Measurements from ENCODE around the gene ARL6IP5. TPM values are rescaled to one million over a fixed set of nuclear protein-coding genes. Genes with fewer than 3 reads are reported as not detected.

Gene ARL6IP5
- total RNA-seq, 2 experiments from 2014 or later, result 179 to 182 TPM

- Mint-ChIP-seq H3K36me3 (ENCODE audit: low read depth) (no peaks in the 10 kb centered on the region), H3K27ac (no peak overlapping the region), H3K4me1 (peaks cover 5% of the 10 kb centered on the region), H3K4me3 (no peak overlapping the region), H3K27me3 (no peaks in the 10 kb centered on the region), H3K9me3 (no peaks in the 10 kb centered on the region)
- POLR2A ChIA-PET, result interaction anchor here (1.1 to 1.4 kb wide), 2 partner anchors 57 to 185 kb away, joined by 3 read pairs; no protein-coding TSS in a partner anchor
- DNase-seq, result no peak
- CTCF ChIA-PET, result interaction anchor here (0.5 to 5.0 kb wide), 33 partner anchors 10 to 548 kb away, joined by 3 to 58 read pairs (median 4); partner anchors contain the start of gene EOGT
These were observed 36.8 kb downstream of the ARL6IP5 start for GRCh38 chr3:69121513-69121912.

DNA sequence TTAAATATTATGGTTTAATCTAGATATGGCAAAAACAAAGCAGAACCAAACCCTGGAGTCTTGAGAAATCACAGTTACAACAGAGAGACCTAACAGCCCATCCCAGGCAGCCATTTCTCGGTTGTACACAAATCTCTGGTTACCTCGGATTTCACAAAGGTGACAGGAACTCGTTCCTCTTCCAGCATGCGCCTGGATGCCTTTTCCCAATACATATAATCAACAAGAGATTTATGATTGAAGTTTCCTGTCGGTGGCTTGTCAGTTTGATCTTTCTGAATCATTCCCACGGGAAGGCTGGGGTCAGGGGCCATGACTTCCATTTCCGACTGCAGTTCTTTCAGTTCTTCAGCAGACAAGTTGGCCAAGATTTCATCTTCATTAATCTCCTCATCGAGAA lies 37.2 kb downstream of the ARL6IP5 start:
- ChIA-PET CTCF (interaction anchor here (0.6 to 5.0 kb wide), 17 partner anchors 9 to 303 kb away, joined by 3 to 58 read pairs (median 4); no protein-coding TSS in a partner anchor), POLR2A (interaction anchor here (1.4 kb wide), 1 partner anchor 57 kb away, joined by 3 read pairs; no protein-coding TSS in a partner anchor)
- Mint-ChIP-seq H3K4me3 (no peak overlapping the region), H3K27me3 (peaks cover 3% of the 10 kb centered on the region), H3K9me3 (no peaks in the 10 kb centered on the region), H3K4me1 (peaks cover 5% of the 10 kb centered on the region), H3K27ac (no peak overlapping the region), H3K36me3 (ENCODE audit: low read depth) (no peaks in the 10 kb centered on the region)
- no peak for DNase-seq

GRCh38 chr3:69122403-69122802 lies 37.7 kb downstream of the ARL6IP5 start, which contains the start of gene LMOD3:
Gene LMOD3 (minus strand): TSS chr3:69122595. CDS start chr3:69122386, 209 bp downstream.
- Mint-ChIP-seq H3K4me1 (peaks cover 5% of the 10 kb centered on the region), H3K27ac (no peak within 1 kb of the TSS), H3K27me3 (peaks cover 5% of the 10 kb centered on the region), H3K9me3 (no peaks in the 10 kb centered on the region), H3K4me3 (no peak within 1 kb of the TSS), H3K36me3 (ENCODE audit: low read depth) (no peaks in the 10 kb centered on the region)
- ChIA-PET CTCF (interaction anchor here (0.6 to 4.6 kb wide), 5 partner anchors 17 to 287 kb away, joined by 3 to 58 read pairs (median 11); no protein-coding TSS in a partner anchor), POLR2A (no interaction called here)
- no peak for DNase-seq

- H3K4me1 Mint-ChIP-seq, result peaks cover under 1% of the 10 kb centered on the region
- peaks cover 5% of the 10 kb centered on the region for H3K27me3 Mint-ChIP-seq
- no peaks in the 10 kb centered on the region for H3K36me3 Mint-ChIP-seq (ENCODE audit: low read depth)
- H3K9me3 Mint-ChIP-seq, result no peaks in the 10 kb centered on the region
- ChIA-PET CTCF (interaction anchor here (1.1 to 1.3 kb wide), 3 partner anchors 36 to 284 kb away, joined by 3 to 6 read pairs (median 5); no protein-coding TSS in a partner anchor), POLR2A (no interaction called here)
- H3K4me3 Mint-ChIP-seq, result no peak overlapping the region
- no peak for DNase-seq
- H3K27ac Mint-ChIP-seq, result no peak overlapping the region
These were observed 41.5 kb downstream of the ARL6IP5 start for GRCh38 chr3:69126216-69126615.

DNA sequence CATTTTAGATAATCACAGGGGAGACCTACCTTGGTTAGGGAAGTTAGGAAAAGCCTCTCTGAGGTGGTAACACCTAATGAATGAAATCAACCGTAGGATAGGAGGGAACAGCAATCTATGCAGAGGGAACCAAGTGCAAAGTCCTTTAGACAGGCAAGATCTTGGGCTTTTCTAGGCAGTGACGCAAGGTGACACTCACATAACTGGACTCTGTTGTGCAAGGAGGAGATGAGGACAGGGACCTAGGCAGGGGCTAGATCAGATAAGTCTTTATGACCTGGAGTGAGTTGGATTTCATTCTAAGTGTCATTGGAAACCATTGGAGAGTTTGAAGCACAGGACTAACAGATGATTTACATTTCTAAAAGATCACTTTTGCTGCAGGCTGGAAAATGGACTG lies 42.3 kb downstream of the ARL6IP5 start:
- Mint-ChIP-seq H3K4me1 (no peaks in the 10 kb centered on the region), H3K27ac (no peak overlapping the region), H3K9me3 (no peaks in the 10 kb centered on the region), H3K4me3 (no peak overlapping the region), H3K27me3 (peaks cover 5% of the 10 kb centered on the region), H3K36me3 (ENCODE audit: low read depth) (no peaks in the 10 kb centered on the region)
- ChIA-PET CTCF (interaction anchor here (0.7 kb wide), 1 partner anchor 12 kb away, joined by 3 read pairs; no protein-coding TSS in a partner anchor), POLR2A (no interaction called here)
- DNase-seq, result no peak

GRCh38 chr3:69128509-69128908 lies 43.8 kb downstream of the ARL6IP5 start:
- H3K4me1 Mint-ChIP-seq, result no peaks in the 10 kb centered on the region
- no peaks in the 10 kb centered on the region for H3K36me3 Mint-ChIP-seq (ENCODE audit: low read depth)
- peaks cover 5% of the 10 kb centered on the region for H3K27me3 Mint-ChIP-seq
- ChIA-PET CTCF (no interaction called here), POLR2A (no interaction called here)
- H3K4me3 Mint-ChIP-seq, result no peak overlapping the region
- H3K9me3 Mint-ChIP-seq, result no peaks in the 10 kb centered on the region
- no peak for DNase-seq
- H3K27ac Mint-ChIP-seq, result no peak overlapping the region

DNA sequence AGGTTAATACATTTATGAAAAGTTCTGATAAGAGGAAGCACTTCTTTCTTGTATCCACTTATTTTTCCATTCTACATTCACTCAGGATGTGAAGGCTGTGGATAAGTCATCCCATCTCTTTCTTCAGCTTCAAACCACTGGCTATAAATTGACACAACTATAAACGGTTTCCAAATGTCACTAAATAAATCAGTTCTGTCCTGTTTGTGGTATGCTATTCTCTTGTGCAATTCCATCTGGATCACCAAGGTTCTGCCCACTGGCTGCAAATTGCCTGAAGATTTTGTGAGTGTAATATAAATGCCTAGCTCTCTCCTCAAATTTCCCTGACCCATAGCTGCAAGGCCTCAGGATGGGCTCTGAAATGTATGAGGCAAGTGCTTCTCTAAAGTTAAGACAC lies 44.8 kb downstream of the ARL6IP5 start:
- ChIA-PET CTCF (no interaction called here), POLR2A (no interaction called here)
- Mint-ChIP-seq H3K27me3 (peaks cover 5% of the 10 kb centered on the region), H3K9me3 (no peaks in the 10 kb centered on the region), H3K27ac (no peak overlapping the region), H3K4me1 (no peaks in the 10 kb centered on the region), H3K4me3 (no peak overlapping the region), H3K36me3 (ENCODE audit: low read depth) (no peaks in the 10 kb centered on the region)
- no peak for DNase-seq

- H3K4me1 Mint-ChIP-seq, result no peaks in the 10 kb centered on the region
- H3K36me3 Mint-ChIP-seq (ENCODE audit: low read depth), result no peaks in the 10 kb centered on the region
- no peaks in the 10 kb centered on the region for H3K9me3 Mint-ChIP-seq
- peaks cover 5% of the 10 kb centered on the region for H3K27me3 Mint-ChIP-seq
- ChIA-PET POLR2A (interaction anchor here (0.6 kb wide), 1 partner anchor 121 kb away, joined by 4 read pairs; no protein-coding TSS in a partner anchor), CTCF (interaction anchor here (0.6 to 1.0 kb wide), 2 partner anchors 9 to 33 kb away, joined by 3 read pairs; no protein-coding TSS in a partner anchor)
- DNase-seq, result no peak
- no peak overlapping the region for H3K4me3 Mint-ChIP-seq
- H3K27ac Mint-ChIP-seq, result no peak overlapping the region
These were observed 46.0 kb downstream of the ARL6IP5 start for GRCh38 chr3:69130689-69131088.

- ChIA-PET POLR2A (no interaction called here), CTCF (interaction anchor here (0.7 to 2.2 kb wide), 2 partner anchors 16 to 24 kb away, joined by 3 to 7 read pairs; no protein-coding TSS in a partner anchor)
These were observed 52.3 kb downstream of the ARL6IP5 start for GRCh38 chr3:69137005-69137404.

GRCh38 chr3:69137412-69137811 lies 52.7 kb downstream of the ARL6IP5 start:
- no peaks in the 10 kb centered on the region for H3K36me3 Mint-ChIP-seq (ENCODE audit: low read depth)
- POLR2A ChIA-PET, result no interaction called here
- no peak overlapping the region for H3K27ac Mint-ChIP-seq
- H3K9me3 Mint-ChIP-seq, result no peaks in the 10 kb centered on the region
- peaks cover 27% of the 10 kb centered on the region for H3K27me3 Mint-ChIP-seq
- H3K4me1 Mint-ChIP-seq, result no peaks in the 10 kb centered on the region
- DNase-seq, result no peak
- CTCF ChIA-PET, result interaction anchor here (0.7 to 2.2 kb wide), 3 partner anchors 16 to 24 kb away, joined by 3 to 7 read pairs (median 4); no protein-coding TSS in a partner anchor
- no peak overlapping the region for H3K4me3 Mint-ChIP-seq

More at GRCh38 chr3:69137005-69137404, 52.3 kb downstream of the ARL6IP5 start:
- H3K4me1 Mint-ChIP-seq, result no peaks in the 10 kb centered on the region
- H3K27ac Mint-ChIP-seq, result no peak overlapping the region
- H3K9me3 Mint-ChIP-seq, result no peaks in the 10 kb centered on the region
- H3K36me3 Mint-ChIP-seq (ENCODE audit: low read depth), result no peaks in the 10 kb centered on the region
- DNase-seq, result no peak
- peaks cover 24% of the 10 kb centered on the region for H3K27me3 Mint-ChIP-seq
- H3K4me3 Mint-ChIP-seq, result no peak overlapping the region

GRCh38 chr3:69141313-69141712 lies 56.6 kb downstream of the ARL6IP5 start:
- Mint-ChIP-seq H3K4me3 (no peak overlapping the region), H3K9me3 (no peaks in the 10 kb centered on the region), H3K36me3 (ENCODE audit: low read depth) (no peaks in the 10 kb centered on the region), H3K27ac (no peak overlapping the region), H3K27me3 (peaks cover 35% of the 10 kb centered on the region), H3K4me1 (no peaks in the 10 kb centered on the region)
- POLR2A ChIA-PET, result no interaction called here
- DNase-seq, result no peak
- CTCF ChIA-PET, result no interaction called here

GRCh38 chr3:69142090-69142489 lies 57.4 kb downstream of the ARL6IP5 start:
- H3K4me3 Mint-ChIP-seq, result no peak overlapping the region
- CTCF ChIA-PET, result no interaction called here
- no peaks in the 10 kb centered on the region for H3K9me3 Mint-ChIP-seq

DNA sequence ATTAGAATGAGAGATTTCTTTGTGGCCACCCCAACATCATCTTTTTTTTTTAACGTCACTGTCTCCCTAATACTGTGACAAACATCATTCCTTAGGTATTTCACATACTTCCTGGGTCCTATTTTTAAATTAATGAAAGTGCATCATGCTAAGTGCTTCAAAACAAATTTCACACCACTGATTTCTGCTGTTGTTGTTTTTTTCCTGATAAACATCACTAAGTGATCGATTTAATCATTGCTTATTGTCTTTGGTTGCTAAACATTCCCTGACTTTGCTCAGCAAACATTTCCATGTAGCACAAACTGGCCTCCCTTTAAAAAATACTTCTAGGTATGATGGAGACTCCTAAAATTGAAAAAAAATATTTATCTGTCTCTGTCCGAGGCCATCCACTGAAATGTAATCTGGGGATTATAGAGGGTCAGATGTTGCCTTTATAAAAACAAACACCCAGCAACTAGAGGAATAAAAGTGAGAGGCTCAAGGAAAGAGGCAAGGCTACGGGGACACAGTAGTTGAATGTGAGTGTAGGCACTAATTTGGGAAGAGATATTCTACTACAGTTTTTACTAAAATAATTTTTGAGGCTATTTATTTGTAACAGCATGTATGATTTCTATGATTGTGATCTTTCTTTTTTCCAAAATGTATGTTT lies 58.2 kb downstream of the ARL6IP5 start:
- no peak for DNase-seq
- POLR2A ChIA-PET, result no interaction called here
- no peak overlapping the region for H3K27ac Mint-ChIP-seq
- CTCF ChIA-PET, result no interaction called here
- H3K27me3 Mint-ChIP-seq, result peaks cover 30% of the 10 kb centered on the region
- no peaks in the 10 kb centered on the region for H3K36me3 Mint-ChIP-seq (ENCODE audit: low read depth)
- H3K4me3 Mint-ChIP-seq, result no peak overlapping the region
- H3K4me1 Mint-ChIP-seq, result no peaks in the 10 kb centered on the region
- no peaks in the 10 kb centered on the region for H3K9me3 Mint-ChIP-seq

More at GRCh38 chr3:69142090-69142489, 57.4 kb downstream of the ARL6IP5 start:
- H3K27ac Mint-ChIP-seq, result no peak overlapping the region
- H3K36me3 Mint-ChIP-seq (ENCODE audit: low read depth), result no peaks in the 10 kb centered on the region
- POLR2A ChIA-PET, result no interaction called here
- DNase-seq, result no peak
- H3K4me1 Mint-ChIP-seq, result no peaks in the 10 kb centered on the region
- peaks cover 30% of the 10 kb centered on the region for H3K27me3 Mint-ChIP-seq

Measured in activated CD4-positive, alpha-beta memory T cell treated with anti-CD3 and anti-CD28 coated beads, Interleukin-2, amount 10 ng/mL, durations not matched to agents 7 days and 5 days (primary cell).